HG03039 (cell line): ENCODE results near the gene KLHL28.

Source experiments
- ATAC-seq: cut with Tn5 transposase; IDR thresholded peaks from one replicate; pipeline ENCODE4 v1.9.1; 2021; ENCODE audit warnings: mild to moderate bottlenecking, moderate library complexity; ENCODE audit not compliant: unreplicated experiment

KLHL28 gene, protein sequence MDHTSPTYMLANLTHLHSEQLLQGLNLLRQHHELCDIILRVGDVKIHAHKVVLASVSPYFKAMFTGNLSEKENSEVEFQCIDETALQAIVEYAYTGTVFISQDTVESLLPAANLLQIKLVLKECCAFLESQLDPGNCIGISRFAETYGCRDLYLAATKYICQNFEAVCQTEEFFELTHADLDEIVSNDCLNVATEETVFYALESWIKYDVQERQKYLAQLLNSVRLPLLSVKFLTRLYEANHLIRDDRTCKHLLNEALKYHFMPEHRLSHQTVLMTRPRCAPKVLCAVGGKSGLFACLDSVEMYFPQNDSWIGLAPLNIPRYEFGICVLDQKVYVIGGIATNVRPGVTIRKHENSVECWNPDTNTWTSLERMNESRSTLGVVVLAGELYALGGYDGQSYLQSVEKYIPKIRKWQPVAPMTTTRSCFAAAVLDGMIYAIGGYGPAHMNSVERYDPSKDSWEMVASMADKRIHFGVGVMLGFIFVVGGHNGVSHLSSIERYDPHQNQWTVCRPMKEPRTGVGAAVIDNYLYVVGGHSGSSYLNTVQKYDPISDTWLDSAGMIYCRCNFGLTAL

DNA sequence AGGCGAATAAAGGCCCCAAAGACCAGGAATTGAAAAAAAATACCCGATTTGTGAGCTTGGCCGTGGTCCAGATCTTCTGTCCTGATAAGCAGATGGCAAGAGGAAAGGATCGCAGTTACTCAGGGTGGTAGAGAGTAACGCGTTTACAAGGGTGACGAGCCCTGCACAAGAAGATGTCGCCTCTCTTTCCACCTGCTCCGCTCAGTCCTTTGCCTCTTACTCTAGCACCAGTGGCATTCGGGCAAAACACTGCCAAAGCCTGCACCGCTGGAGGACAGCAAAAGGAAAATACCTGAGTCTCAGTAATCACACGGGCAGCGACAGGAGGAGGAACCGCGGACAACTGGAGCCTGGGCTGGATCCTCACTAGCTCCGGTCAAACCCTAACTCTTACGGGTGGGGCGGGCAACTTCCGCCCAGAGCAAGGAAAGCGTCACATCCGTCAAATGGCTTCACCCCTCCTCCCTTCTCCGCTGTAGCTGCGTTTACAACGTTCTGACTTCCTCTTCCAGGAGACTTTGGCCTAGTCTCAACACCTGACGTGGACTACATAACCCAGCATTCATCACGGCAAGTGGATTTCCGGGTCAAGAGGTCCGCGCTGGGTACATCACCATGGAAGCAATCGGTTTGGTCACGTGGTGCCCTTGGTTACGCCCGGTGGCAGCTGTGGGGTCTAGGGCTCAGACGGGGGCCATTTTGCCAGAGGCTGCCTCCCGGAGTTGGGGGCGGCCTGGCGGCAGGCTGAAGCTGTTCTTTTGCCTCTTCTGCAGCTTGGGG is at the start of gene KLHL28, which contains the start of gene TOGARAM1:
TSS of gene KLHL28 (minus strand) at position 394 of the 780 bp plus-strand sequence. CDS start 16,019 bp downstream, outside the sequence.
TSS of gene TOGARAM1 (plus strand) at position 637 of the 780 bp plus-strand sequence. CDS start 232 bp downstream, outside the sequence.
- peak; percentile 92 for ATAC-seq

DNA sequence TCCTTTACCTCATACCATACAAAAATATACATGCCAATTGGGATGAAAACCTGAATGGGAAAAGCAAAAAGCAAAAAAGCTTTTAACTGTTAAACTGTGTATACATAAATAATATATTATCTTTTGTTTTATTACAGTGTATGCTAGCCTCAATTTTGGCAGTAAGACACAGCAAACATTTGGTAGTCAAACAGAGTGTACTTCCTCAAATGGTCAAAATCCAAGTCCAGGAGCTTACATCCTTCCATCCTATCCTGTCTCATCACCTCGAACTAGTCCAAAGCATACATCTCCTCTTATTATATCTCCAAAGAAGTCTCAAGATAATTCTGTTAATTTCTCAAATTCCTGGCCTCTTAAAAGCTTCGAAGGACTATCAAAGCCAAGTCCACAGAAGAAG is 42.2 kb upstream of the KLHL28 start:
- no peak for ATAC-seq

DNA sequence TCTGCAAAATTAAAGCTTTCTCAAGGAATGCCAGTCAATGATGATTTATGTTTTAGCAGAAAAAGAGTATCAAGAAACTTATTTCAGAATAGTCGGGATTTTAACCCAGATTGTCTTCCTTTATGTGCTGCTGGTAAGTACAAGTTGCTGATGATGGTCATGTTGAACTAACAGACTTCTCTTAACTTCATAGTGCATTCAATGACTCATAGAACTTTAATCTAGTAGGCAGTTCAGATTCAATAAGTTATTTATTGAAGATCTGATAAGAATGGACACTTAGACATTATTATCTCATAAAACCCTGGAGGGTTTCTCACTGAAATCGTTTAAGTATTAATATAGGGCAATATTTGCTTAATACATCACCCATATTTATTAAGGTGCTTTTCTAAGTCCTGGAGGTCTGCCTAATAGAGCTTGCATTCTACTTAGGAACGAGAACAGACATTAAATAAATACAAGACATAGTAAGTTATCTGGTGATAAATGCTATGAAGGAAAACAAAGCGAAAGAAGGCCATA is 34.1 kb upstream of the KLHL28 start:
- no peak for ATAC-seq

DNA sequence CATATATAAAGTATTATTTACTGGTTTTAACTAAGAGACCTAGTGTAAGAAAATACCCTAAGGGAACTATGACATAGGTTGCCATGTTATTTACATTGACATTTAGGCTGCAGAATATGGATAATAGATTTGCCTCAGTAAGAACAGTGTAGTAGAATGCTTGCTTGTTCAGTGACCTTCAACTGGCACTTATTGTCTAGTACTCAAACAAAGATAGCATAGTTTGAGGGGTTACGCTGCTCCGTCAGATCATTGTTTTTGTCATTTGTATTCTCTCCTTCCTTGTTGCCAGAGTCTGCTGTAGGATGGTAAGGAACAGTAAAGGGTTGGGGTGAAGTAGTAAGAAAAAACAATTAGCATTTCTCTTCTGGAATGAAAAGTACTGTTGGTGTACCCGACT is 33.4 kb upstream of the KLHL28 start:
- ATAC-seq, result no peak

DNA sequence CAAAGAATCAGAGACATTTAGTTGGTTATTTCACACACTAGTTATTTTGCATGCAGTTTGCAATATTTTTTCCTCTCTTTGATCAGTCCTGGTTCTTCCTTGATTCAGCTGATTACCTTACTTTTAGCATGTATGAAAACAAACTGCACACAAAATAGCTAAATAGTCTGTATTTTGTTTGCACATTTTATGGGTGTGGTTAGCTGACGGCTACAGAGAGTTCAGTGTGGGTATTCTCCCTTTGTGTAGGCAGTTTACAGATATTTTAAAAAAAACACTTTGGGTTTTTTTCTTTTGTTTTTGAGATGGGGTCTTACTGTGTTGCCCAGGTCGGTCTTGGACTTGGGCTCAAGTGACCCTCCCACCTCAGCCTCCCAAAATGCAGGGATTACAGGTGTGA is 28.8 kb upstream of the KLHL28 start:
- ATAC-seq, result no peak

DNA sequence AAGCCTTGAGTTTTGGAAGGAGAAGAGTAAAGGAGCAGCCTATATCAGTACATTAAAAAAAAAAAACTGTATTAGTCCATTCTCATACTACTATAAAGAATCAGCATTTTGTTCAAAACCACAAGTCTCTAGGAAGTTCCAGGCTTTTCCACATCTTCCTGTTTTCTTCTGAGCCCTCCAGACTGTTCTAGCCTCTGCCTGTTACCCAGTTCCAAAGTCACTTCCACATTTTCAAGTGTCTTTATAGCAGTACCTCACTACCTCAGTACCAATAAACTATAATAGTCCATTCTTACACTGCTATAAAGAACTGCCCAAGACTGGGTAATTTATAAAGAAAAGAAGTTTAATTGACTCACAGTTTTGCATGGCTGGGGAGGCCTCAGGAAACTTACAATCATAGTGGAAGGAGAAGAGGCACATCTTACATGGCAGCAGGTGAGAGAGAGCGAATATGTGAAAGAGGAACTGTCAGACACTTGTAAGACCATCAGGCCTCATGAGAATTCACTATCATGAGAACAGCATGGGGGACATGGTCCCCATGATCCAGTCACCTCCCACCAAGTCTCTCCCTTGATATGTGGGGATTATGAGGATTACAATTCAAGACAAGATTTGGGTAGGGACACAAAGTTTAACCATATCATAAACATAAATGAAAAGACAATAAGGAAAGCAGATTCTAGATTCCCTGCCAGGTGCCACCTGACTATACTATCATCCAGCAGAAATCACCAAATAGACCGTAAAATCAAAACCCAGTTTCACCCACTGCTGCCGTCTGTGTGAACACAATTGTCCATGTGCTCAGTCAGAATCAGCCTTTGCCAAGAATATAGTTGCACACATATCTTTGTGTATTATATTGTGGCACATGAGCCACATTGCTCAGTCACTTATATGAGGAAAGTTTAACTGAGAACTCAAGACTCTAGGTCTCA is 28.0 kb upstream of the KLHL28 start:
- ATAC-seq, result no peak

DNA sequence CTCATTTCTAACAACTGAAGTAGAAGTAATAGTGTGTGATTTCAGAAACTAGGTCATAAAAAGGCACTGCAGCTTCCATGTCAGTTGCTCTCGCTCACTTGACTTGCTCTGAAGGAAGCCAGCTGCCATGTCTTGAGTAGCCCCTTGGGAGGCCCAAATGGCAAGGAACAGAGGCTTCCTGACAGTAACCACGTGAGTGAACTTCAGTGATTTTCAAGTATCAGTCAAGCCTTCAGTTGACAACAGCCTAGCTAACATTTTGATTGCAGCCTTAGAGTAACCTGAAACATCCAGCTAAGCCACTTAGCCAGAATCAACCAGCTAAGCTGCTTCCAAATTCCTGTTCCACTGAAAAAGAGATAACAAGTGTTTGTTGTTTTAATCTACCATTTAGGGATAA is 26.9 kb upstream of the KLHL28 start:
- no peak for ATAC-seq

DNA sequence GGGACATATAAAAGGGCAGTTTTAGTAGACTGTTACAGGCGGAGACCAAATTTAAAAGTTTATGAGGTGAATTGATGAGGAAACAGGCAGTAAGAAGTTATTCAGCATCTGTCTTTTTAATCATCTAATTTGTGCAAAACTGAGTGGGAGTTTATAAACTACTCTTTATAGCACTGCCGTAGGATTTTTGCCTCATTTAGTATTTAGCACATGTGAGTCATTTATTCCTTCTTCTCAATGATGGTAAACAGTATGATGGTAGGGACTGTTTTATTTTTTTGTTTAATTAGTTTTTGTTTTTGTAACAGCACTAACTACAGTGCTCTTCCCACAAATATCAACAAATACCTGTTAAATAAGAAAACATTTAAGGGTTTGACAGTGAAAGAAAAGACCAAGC is 20.8 kb upstream of the KLHL28 start:
- ATAC-seq, result no peak

DNA sequence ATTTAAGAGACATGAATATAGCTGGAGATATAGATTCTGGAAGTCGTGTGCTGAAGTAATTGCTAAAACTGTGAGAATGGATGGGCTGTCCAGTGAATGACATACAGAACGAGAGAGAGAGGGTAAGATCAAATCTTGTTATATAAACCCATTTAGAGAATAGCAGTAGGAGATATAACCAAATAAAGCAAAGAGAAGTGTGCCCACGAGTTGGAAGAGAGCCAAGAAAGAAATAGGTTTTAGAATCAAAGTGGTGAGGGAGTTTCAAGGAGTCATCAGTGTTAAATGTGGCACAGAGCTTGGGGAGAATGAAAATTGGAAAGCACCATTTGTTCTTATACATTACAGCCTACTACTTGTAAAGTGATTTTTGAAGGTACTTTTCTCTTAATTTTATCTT is 19.5 kb upstream of the KLHL28 start:
- no peak for ATAC-seq

DNA sequence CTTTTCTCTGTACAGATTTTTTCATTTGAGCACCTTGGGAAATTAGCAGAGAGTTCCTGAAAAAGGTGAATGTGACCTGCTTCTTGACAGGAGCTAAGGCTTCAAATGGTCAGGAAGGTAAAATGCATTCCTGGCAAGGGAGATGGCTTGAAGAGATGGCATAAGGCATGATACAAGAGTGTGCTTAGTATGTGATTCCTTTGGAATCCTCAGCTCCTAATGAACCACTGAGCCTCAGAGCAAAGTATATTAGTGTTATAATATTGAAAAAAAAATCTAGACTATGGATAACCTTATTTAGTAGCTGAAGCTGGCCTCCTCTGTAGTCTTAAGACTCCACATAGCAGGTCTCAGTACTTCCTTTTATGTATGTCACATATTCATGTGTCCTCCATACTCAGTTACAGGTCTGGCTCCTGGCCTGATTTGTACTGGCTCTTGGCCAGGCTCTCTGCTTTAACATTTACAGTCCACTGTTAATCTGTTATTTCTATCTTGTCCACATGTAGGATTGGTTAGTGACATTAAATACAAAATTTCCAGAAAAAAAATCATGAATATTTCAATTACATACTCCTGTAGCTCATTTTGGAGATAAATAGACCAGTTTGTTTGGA is 18.1 kb upstream of the KLHL28 start:
- no peak for ATAC-seq

DNA sequence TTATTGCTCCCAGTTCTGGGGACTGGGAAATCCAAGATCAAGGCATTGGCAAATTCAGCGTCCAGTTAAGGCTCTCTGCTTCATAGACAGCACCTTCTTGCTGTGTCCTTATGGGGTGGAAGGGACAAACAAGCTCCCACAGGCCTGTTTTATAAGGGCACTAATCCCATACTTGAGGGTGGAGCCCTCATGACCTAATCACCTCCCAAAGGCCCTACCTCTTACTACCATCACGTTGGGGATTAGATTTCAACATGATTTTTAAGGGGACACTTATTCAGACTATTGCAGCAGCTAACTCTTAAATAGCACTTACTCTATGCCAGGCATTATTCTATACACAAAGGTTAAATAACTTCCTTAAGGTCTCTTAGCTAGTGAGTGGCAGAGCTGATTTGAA is 17.5 kb upstream of the KLHL28 start:
- ATAC-seq, result no peak

DNA sequence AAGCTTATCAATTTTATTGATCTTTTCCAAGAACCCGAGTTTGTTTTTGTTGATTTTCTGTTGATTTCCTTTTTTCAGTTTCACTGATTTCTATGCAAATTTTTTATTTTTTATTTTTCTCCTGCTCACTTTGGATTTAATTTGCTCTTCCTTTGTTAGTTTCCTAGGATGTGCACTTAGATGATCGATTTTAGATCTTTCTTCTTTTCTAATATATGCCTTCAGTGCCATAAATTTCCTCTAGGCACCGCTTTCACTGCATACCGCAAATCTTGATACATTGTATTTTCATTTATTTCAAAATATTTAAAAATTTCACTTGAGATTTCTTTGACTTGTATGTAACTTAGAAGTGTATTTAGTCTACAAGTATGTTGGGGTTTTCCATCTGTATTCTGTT is 9.7 kb upstream of the KLHL28 start:
- ATAC-seq, result no peak

DNA sequence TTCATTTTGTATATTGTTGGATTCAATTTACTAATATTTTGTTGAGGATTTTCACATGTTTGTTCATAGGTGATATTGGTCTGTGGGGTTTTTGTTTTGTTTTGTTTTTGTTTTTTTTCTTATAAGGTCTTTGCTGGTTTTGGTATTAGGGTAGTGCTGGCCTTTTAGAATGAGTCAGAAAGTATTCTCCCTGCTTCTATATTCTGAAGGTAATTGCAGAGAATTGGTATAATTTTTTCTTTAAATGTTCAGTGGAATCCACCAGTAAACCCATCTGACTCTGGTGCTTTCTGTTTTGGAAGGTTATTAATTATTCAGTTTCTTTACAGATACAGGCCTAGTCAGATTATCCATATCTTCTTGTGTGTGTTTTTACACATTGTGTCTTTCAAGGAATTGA is 9.2 kb upstream of the KLHL28 start:
- ATAC-seq, result peak; percentile 47

DNA sequence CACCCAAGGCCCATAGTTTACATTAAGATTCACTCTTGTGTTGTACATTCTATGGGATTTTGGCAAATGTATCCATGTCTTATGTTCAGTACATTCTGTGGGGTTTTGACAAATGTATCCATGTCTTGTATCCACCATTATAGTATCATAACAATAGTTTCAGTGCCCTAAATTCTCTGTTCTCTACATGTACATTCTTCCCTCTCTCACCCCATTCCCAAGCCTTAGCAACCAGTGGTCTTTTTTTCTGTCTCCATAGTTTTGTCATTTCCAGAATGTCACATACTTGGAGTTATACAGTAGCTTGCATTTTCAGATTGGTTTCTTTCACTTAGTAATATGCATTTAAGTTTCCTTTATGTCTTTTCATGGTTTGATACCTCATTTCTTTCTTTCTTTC is 7.0 kb upstream of the KLHL28 start:
- no peak for ATAC-seq

DNA sequence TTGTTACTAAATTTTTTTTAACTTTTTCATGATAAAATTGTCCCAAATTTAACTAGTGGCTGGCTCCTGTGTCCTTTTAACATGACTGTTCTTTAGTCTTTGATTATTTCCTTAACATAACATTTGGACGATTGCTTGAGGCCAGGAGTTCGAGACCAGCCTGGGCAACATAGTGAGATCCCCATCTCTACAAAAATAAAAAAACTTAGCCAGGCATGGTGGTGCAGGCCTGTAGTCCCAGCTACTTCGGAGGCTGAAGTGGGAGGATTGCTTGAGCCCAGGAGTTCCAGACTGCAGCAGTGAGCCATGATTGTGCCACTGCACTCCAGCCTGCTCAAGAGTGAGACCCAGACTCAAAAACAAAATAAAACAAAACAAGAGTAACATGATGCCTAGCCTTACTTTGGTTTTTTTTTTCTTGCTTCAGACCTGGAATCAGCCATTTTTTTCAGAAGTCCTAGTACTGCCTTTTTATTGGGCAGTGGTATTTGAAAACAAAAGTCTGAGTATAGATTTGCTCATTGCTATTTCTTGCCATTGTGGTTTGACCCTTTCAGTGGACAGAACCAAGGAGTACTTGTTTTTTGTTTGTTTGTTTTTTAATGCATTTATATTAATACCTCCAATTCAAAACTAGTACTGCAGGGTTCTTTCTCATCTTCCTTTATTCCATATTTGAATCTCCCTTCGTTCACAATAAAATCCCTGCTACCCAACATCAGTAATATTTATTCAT is 5.0 kb upstream of the KLHL28 start:
- no peak for ATAC-seq

DNA sequence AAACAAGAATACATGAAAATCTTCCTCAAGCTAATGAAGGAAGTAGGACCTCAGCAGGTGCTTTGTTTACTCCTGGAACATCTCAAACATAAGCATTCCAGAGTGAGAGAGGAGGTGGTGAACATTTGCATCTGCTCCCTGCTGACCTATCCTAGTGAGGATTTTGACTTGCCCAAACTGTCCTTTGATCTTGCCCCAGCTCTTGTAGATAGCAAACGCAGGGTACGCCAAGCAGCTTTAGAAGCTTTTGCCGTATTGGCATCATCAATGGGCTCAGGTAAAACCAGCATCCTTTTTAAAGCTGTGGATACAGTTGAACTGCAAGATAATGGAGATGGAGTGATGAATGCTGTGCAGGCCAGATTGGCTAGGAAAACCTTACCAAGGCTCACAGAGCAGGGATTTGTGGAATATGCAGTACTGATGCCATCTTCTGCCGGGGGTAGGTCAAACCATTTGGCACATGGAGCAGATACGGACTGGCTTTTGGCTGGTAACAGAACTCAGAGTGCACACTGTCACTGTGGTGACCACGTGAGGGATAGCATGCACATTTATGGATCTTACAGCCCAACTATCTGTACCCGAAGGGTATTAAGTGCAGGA is 2.1 kb upstream of the KLHL28 start:
- no peak for ATAC-seq

DNA sequence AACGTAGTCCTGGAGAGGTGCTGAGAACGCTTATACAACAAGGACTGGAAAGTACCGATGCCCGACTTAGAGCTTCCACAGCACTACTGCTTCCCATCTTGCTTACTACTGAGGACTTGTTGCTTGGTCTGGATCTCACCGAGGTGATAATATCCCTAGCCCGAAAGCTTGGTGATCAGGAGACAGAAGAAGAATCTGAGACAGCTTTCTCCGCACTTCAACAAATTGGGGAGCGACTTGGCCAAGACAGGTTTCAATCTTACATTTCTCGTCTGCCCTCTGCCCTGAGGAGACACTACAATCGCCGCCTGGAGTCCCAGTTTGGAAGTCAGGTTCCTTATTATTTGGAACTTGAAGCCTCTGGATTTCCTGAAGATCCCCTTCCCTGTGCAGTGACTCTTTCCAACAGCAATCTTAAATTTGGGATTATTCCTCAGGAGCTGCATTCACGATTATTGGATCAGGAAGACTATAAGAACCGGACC is 1.3 kb upstream of the KLHL28 start:
- no peak for ATAC-seq

DNA sequence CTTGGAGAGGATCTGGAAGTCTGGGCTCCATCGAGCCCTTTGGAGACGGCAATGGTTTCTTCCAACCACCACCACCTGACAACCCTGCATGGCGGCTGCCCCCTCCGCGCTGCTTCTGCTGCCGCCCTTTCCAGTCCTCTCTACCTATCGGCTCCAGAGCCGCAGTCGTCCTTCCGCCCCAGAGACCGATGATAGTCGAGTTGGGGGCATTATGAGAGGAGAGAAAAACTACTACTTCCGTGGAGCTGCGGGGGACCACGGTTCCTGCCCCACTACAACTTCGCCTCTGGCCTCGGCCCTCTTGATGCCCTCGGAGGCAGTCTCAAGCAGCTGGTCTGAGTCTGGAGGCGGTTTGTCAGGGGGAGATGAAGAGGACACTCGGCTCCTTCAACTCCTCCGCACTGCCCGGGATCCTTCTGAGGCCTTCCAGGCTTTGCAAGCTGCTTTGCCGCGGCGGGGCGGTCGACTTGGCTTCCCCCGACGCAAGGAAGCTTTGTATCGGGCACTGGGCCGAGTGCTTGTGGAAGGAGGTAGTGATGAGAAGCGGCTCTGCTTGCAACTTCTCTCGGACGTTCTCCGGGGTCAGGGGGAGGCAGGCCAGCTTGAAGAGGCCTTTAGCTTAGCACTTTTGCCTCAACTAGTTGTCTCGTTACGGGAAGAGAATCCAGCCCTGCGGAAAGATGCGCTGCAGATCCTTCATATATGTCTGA is 742 bp upstream of the KLHL28 start:
- peak; percentile 27 for ATAC-seq
